HepG2 (cell line): ENCODE measurements around the gene AP2A2. TPM values are rescaled to one million over a fixed set of nuclear protein-coding genes. Genes with fewer than 3 reads are reported as not detected.

Source experiments
- ATAC-seq: fragments of 200-7000 bp; cut with Tn5 transposase; 3 replicates; pipeline ENCODE4 v1.9.1; 2020; ENCODE audit warnings: mild to moderate bottlenecking, moderate library complexity
- BruUV-seq: library from RNA; stranded (reverse); fragments of 400-500 nt; replicated peaks from 2 replicates; lab custom pipeline; 2021; lab: Mats Ljungman, UMichigan
- CTCF ChIA-PET: fragments of 300-600 bp; formaldehyde crosslinking; extraction: SDS; loops from one replicate; lab custom pipeline; 2021; ENCODE audit warnings: low total read pairs, inconsistent platforms, low intra/inter-chr PET ratio; lab: Yijun Ruan, JAX
- POLR2A ChIA-PET: fragments of 350-600 bp; sonication (Branson Sonifier 250); formaldehyde crosslinking; loops from one replicate; lab custom pipeline; 2020; ENCODE audit warnings: antibody characterized with exemption, inconsistent platforms; lab: Yijun Ruan, JAX
- DNase-seq: peaks from one replicate; pipeline ENCODE4 v3.0.0-alpha.2; 2015; ENCODE audit warnings: low spot score
- FAIRE-seq: peaks from 3 replicates; lab custom pipeline; 2011; peaks lifted over from hg19 to GRCh38; lab: Jason Lieb, UNC
- H2AFZ ChIP-seq: one replicate; pipeline ENCODE4 v1.6.1; 2011; ENCODE audit warnings: low read length, inconsistent platforms
- H3K27ac ChIP-seq: fragments of 300-600 bp; 3 replicates; pipeline ENCODE4 v1.8.0; 2011; ENCODE audit warnings: mixed run types, mild to moderate bottlenecking, mixed read lengths, low read length, inconsistent platforms; ENCODE audit not compliant: insufficient read depth; ENCODE audit errors: extremely low read length
- H3K27me3 ChIP-seq, 2 experiments: fragments of 200-600 bp in 1 of 2; 2 replicates in 1 of 2; 3 replicates in 1 of 2; pipeline versions ENCODE4 v1.6.0 to v1.8.0; 2011; ENCODE audit warnings: low read length in 2 of 2, mild to moderate bottlenecking in 2 of 2, moderate library complexity in 2 of 2, inconsistent platforms in 1 of 2; ENCODE audit not compliant: insufficient read depth in 2 of 2, control insufficient read depth in 1 of 2
- H3K36me3 ChIP-seq, 2 experiments: fragments of 200-600 bp in 1 of 2; replicated peaks in 1 of 2; 2 replicates in 1 of 2; 3 replicates in 1 of 2; pipeline versions ENCODE4 v1.5.1 to v1.8.0; 2011; ENCODE audit warnings: low read length in 2 of 2, inconsistent platforms in 1 of 2; ENCODE audit not compliant: insufficient read depth in 2 of 2, control insufficient read depth in 1 of 2
- H3K4me1 ChIP-seq: 2 replicates; pipeline ENCODE4 v1.5.1; 2012; ENCODE audit warnings: low read length, inconsistent platforms; ENCODE audit not compliant: insufficient read depth
- H3K4me2 ChIP-seq: 2 replicates; pipeline ENCODE4 v1.6.0; 2011; ENCODE audit warnings: low read depth, low read length, inconsistent platforms
- H3K4me3 ChIP-seq, 3 experiments: fragments of 200-600 bp in 1 of 3; sonication (generic), shearing (Covaris generic) in 1 of 3; replicated peaks in 1 of 3; 2 replicates each; pipeline ENCODE4 v1.5.1; 2011 to 2016; ENCODE audit warnings: low read length in 3 of 3, inconsistent platforms in 2 of 3, low read depth in 2 of 3, mild to moderate bottlenecking in 2 of 3, control low read depth in 1 of 3, mixed read lengths in 1 of 3; ENCODE audit not compliant: insufficient read depth in 1 of 3
- H3K79me2 ChIP-seq: one replicate; pipeline ENCODE4 v1.6.1; 2011; ENCODE audit warnings: low read length, inconsistent platforms; ENCODE audit not compliant: insufficient read depth
- H3K9ac ChIP-seq: 2 replicates; pipeline ENCODE4 v1.6.0; 2011; ENCODE audit warnings: mild to moderate bottlenecking, low read depth, low read length, inconsistent platforms; ENCODE audit not compliant: insufficient read depth
- H3K9me3 ChIP-seq: 2 replicates; pipeline ENCODE4 v1.5.1; 2012; ENCODE audit warnings: mild to moderate bottlenecking, low read length
- H4K20me1 ChIP-seq: 2 replicates; pipeline ENCODE4 v1.6.0; 2011; ENCODE audit warnings: inconsistent platforms, mild to moderate bottlenecking, low read length, moderate library complexity; ENCODE audit not compliant: insufficient read depth
- ATF7 ChIP-seq, 2 experiments: fragments of 450-650 bp in 1 of 2; sonication (generic) in 1 of 2; formaldehyde crosslinking in 1 of 2; IDR thresholded peaks; 2 replicates each; pipeline versions ENCODE4 v1.4.0 to v1.6.1; 2016 to 2020; ENCODE audit warnings: antibody characterized with exemption in 1 of 2, mild to moderate bottlenecking in 1 of 2, missing genetic modification reagents in 1 of 2
- HNRNPL ChIP-seq: fragments of 200-400 bp; formaldehyde crosslinking; IDR thresholded peaks from 2 replicates; pipeline ENCODE4 v1.6.1; 2017; ENCODE audit warnings: mild to moderate bottlenecking, low read depth, low read length
- SAP130 ChIP-seq: IDR thresholded peaks from 2 replicates; pipeline ENCODE4 v1.6.1; 2016; ENCODE audit warnings: low read depth
- ZNF646 ChIP-seq: sonication (generic); formaldehyde crosslinking; IDR thresholded peaks from 2 replicates; pipeline ENCODE4 v1.9.0; 2021; ENCODE audit warnings: mild to moderate bottlenecking, missing genetic modification reagents
- WGBS: methylation state at CpG from one replicate; pipeline ENCODE4 v1.1.6; 2017; ENCODE audit warnings: low lambda C conversion rate; 5-methylcytosine and 5-hydroxymethylcytosine counted together
- in situ Hi-C: cut with HindIII; loops from 2 replicates; pipeline ENCODE4 v1.10.0; 2017; ENCODE audit warnings: low pct_unique_long_range_greater_than_20kb; ENCODE audit not compliant: extremely low pct_ligation_motif_present
- intact Hi-C: fragments of 100-400 bp; cut with micrococcal nuclease; formaldehyde crosslinking; loops from one replicate; pipeline ENCODE4 v1.10.0; 2022; ENCODE audit not compliant: unreplicated experiment
- polyA plus RNA-seq, 8 experiments: library from polyadenylated mRNA; depleted of rRNA in 3 of 8; stranded (reverse) in 7 of 8; unstranded in 1 of 8; fragments of >200 nt; fragmentation: Illumina TruSeq in 4 of 8; extraction: Trizol in 4 of 8; gene quantifications; 2 replicates each; pipeline versions ENCODE4 v1.2.1 to v1.2.3, GENCODE V29; 2011 to 2016; ENCODE audit warnings: low read depth in 4 of 8, missing spikeins in 1 of 8, mixed read lengths in 1 of 8; ENCODE audit not compliant: insufficient read depth in 1 of 8
- total RNA-seq, 5 experiments: library from RNA; depleted of rRNA; stranded (reverse); fragments of >200 nt; fragmentation: Illumina TruSeq; extraction: Trizol; gene quantifications; 2 replicates each; pipeline ENCODE4 v1.2.3, GENCODE V29; 2016; ENCODE audit warnings: low read depth in 1 of 5
- TF ChIP-seq, protein P1 (sequence below): sonication (generic); formaldehyde crosslinking; IDR thresholded peaks from 2 replicates; pipeline ENCODE4 v1.4.0; 2020; ENCODE audit warnings: mild to moderate bottlenecking, missing genetic modification reagents, borderline replicate concordance
- TF ChIP-seq, protein P2 (sequence below): fragments of 450-650 bp; IDR thresholded peaks from 2 replicates; pipeline ENCODE4 v1.6.1; 2016

Gene AP2A2
- total and polyA plus RNA-seq, 2 of the 13 experiments (the other 11 are each of a cell fraction or from before 2014, with no cell fraction given) = 25.7 to 75.7 TPM

DNA sequence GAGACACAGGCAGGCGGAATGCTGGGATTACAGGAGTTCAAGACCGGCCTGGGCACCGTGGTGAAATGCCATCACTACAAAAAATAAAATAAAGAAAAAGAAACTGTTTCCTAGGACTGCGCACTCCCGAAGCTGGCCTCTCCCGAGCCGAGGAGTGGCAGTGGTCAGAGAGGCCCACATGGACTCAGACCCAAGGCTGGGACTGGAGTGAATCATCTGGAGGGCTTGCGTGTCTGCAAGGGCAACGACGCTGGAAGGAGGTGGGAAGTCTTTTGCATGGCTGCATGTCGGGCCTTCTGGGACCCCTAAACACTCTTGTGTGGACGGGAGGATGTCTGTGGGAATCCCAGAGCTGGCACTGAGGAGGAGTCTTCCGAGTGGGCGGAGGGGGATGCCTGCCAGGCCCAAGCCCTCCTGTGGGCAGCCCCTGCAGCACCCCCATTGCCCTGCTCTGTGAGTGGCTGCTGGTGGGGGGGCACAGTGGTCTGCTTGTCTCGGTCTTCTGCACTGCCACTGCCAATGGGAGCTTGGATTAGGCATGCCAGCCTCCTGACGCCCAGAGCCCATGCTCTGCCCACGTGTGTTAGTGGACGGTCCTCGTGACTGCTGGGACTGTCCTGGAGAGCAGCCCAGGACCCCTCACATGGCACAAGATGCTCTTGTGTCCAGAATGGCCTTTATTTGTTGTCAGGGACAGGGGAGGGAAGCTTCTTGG, 1.8 kb upstream of the AP2A2 start:
- 65% methylated on average over 17 of the region's 19 CpGs for WGBS
- in situ Hi-C loops = no loop called here
- CTCF ChIA-PET = no interaction called here
- DNase-seq (no peak), ATAC-seq (no peak), FAIRE-seq (no peak)
- Histone ChIP-seq H3K4me2 (peak overlapping the region; percentile 78), H3K9me3 (no peaks in the 10 kb centered on the region), H3K4me3 (peak overlapping the region in 2 of 3 experiments; percentile 62 to 69; a peak in 4 of 6 replicates), H3K27ac (peak overlapping the region; percentile 71), H3K79me2 (peaks cover 27% of the 10 kb centered on the region), H3K36me3 (peaks cover 2 to 3% of the 10 kb centered on the region in 2 experiments; a peak in 3 of 5 replicates), H3K4me1 (peaks cover 80% of the 10 kb centered on the region), H3K9ac (peak overlapping the region; percentile 72), H4K20me1 (peaks cover 6% of the 10 kb centered on the region), H2AFZ (no peak overlapping the region), H3K27me3 (no peaks in the 10 kb centered on the region; a peak in 1 of 5 replicates)
- no TSS peak for BruUV-seq
- POLR2A ChIA-PET = interaction anchor here (1.0 to 4.9 kb wide), 5 partner anchors 12 to 105 kb away, joined by 3 to 37 read pairs (median 4); partner anchors contain the start of gene CHID1
- intact Hi-C loops = loop anchor here (2.0 kb wide), 1 partner anchor 29 kb away; no protein-coding TSS in a partner anchor
- TF ChIP-seq, protein P1, sequence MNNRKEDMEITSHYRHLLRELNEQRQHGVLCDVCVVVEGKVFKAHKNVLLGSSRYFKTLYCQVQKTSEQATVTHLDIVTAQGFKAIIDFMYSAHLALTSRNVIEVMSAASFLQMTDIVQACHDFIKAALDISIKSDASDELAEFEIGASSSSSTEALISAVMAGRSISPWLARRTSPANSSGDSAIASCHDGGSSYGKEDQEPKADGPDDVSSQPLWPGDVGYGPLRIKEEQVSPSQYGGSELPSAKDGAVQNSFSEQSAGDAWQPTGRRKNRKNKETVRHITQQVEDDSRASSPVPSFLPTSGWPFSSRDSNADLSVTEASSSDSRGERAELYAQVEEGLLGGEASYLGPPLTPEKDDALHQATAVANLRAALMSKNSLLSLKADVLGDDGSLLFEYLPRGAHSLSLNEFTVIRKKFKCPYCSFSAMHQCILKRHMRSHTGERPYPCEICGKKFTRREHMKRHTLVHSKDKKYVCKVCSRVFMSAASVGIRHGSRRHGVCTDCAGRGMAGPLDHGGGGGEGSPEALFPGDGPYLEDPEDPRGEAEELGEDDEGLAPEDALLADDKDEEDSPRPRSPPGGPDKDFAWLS = no peak
- TF ChIP-seq, protein P2, sequence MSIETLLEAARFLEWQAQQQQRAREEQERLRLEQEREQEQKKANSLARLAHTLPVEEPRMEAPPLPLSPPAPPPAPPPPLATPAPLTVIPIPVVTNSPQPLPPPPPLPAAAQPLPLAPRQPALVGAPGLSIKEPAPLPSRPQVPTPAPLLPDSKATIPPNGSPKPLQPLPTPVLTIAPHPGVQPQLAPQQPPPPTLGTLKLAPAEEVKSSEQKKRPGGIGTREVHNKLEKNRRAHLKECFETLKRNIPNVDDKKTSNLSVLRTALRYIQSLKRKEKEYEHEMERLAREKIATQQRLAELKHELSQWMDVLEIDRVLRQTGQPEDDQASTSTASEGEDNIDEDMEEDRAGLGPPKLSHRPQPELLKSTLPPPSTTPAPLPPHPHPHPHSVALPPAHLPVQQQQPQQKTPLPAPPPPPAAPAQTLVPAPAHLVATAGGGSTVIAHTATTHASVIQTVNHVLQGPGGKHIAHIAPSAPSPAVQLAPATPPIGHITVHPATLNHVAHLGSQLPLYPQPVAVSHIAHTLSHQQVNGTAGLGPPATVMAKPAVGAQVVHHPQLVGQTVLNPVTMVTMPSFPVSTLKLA = peak; percentile 84
- TF ChIP-seq SAP130 (0 out of 2 replicates have a peak, but pooled peaks have one; percentile 4), ATF7 (IDR thresholded peaks at IDR 0.05) (no peak), ATF7 (CRISPR knock-in tag; IDR thresholded peaks at IDR 0.05) (0 out of 2 replicates have a peak, but pooled peaks have one; percentile 16), HNRNPL (0 out of 2 replicates have a peak, but pooled peaks have one; percentile 37), ZNF646 (CRISPR knock-in tag) (no peak)
